ENCODE data around the gene ACO1.

The ACO1 gene

DNA sequence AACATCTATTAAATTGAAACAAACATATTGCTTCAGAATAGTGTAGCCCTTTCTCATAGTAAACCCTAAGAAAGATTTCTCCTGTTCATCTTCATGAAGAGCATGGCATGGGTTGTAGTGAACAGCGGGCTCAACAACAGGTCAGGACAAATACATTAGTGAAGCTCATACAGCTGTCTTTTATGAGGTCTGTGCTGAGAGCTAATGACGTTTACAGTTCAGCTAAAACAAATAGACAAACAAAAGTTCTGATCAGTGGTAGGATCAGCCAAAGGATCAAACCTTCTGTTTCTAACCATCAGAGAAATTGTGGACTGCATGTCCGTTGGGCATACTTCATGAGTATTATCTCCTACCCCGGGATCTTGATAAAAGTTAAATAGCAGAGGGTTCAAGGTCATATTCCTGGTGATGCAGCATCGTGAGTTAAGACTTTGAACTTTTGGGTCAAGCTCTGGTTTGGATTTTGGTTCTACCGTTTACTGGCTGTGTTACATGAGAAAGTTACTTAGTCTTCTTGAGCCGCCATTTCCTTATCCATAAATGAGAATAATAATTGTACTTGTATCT, 37.9 kb downstream of the ACO1 start:
- ATAC-seq (no peak), DNase-seq (no peak)

DNA sequence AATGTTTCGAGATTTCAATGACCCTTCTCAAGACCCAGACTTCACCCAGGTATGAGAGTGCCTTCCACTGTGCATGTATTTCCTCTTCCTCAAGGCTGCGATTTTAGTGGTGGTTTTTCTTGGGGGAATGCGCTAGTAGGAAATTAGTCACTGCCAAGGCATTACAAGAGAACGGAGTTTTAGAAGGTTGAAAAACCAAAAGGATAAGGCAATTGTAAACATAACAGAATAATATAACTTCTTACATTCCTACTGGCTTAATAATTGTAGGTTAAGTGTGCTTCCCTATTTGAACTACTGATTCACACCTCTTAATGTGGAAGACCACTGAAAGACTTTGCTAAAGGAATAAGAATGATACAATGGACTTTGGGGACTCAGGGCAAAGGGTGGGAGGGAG, 38.9 kb downstream of the ACO1 start:
- DNase-seq (no peak), ATAC-seq (no peak)

DNA sequence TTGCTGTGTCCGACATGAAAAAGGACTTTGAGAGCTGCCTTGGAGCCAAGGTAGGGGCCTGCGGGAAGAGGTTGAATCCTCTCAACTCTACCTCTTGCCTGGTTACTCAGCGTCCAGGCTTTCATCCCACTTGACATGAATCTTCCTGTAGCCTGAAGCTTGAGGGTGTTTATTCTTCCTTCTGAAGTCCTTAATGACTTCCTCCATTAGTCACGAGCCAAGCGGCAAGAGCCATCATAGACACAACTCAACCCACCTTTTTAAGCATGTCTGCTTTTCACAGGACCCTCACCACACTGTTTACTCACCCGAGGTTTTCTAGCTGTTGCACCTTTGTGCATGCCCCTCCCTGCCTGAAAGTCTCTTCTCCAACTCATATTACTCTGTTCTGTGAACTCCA, 40.2 kb downstream of the ACO1 start:
- DNase-seq (no peak), ATAC-seq (no peak)

DNA sequence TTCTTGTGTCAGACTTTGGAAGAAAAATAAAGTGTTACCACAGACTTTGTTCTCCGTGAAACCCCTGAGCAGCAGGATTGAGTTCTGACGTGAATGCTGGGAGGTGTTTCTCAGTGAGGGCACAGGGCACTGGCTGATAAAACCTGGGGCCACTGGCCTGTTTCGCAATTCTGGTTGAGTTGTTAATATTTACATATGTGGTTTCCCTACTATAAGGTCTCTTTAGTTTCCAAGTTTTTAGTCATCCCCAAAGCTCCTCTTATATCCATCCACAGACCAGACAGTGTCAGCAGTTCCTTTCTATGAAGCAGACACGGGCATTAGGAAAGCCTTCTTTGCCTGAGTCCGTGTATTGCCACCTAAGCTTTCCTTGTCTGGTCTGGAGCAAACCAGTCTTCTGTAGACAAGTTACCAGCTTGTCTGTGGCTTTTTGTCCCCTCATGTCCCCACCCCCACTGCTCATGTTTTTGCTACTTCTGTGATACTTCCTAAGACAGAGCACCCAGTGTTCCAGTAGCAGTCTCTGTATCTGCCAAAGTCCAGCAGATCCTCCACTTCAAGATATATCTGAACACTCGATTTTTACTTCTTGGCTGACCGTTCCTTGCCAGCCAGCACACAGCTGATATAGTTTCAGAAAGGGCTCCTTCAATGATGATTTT, 42.0 kb downstream of the ACO1 start:
- ATAC-seq: no peak
- no peak for DNase-seq

DNA sequence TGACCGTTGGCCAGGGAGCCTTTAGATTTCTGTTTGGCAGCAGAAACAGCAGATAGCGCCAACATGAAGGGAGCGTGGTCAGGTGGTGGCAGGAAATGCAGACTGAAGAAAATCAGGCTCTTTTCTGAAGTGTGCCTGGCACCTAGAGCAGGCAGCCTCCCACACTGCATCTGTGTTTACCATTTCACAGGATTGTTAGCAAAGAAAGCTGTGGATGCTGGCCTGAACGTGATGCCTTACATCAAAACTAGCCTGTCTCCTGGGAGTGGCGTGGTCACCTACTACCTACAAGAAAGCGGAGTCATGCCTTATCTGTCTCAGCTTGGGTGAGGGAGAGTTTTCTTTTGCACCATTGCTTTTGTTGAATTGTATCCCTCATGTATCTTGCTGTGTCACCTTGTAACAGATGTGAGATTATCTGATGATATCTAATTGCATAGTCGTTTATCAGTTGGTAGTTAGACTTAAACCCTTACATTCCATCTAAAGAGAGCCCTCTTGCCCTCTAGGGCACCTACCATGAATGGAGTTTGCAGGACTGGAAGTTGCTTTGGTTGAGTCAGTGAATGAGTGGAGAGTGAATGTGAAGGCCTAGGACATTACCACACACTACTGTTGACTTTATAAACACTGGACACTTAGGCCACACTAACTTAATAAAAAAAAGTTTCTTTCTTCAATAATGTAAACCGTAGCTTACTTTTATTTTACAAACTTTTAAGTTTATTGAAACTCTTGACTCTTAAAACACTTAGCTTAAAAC, 42.8 kb downstream of the ACO1 start:
- DNase-seq (no peak), ATAC-seq (no peak)

DNA sequence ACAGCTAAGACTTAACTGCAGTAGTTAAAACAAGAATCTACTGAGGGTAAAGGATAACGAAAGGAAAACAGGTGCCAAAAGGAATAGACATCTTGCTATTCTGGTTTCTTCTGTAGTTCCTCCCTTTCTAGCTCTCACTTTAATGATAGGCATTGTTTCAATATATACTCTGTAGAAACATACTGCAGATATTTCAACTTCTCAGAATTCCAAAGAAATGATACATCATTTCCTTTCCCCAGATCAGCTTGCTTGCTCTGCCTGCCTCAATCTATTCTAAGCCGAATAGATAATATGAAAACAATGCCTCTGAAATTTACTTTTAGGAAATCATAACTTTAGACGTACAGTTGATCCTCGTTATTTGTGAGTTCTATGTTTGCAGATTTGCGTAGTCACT, 46.3 kb downstream of the ACO1 start:
- ATAC-seq: no peak
- no peak for DNase-seq

DNA sequence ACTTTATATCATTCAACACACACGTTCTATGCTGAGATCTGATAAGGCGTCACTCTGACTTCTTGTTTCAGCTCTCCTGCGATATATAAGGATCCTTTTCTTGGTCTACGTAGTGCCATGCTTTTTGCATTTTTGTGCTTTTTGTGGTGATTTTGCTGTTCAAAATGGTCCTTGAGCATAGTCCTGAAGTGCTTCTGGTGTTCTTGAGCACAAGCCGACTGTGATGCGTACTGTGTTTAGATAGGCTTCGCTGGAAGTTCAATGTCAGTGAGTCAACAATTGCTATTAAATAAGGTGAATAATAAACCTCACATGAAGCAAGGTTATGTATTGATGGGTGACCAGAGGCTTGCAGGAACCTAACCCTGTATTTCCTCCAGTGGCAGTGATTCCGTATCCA, 46.8 kb downstream of the ACO1 start:
- no peak for ATAC-seq
- no peak for DNase-seq

DNA sequence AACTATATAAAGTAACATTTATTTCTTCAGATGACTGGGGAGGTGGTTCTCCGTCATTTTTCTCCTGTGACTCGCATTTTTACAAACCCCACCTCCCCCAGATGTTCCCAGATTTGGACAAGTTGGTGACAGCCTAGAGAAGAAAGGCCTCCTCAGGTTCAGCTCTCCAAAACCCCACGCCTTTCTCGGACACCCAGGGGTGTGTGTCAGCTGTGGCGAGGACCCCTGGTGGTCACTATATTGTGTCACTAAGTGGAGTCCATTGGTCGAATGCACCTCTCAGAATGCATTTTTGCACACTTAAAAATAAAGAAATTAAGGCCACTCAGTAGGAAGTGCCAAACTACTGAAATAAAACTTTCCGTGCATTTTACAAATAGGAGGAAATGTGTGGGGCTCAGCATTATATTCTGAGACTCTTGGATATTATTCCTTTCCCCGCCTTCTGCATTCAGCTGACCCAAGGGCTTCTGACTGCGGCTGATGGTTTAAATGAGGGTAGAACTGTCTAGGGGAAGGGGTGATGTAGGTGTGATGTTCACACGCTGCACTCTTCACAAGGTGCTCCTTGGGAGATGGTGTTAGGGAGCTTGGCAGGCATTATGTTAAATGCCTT, 47.6 kb downstream of the ACO1 start:
- no peak for ATAC-seq
- peak; percentile 38 for DNase-seq

DNA sequence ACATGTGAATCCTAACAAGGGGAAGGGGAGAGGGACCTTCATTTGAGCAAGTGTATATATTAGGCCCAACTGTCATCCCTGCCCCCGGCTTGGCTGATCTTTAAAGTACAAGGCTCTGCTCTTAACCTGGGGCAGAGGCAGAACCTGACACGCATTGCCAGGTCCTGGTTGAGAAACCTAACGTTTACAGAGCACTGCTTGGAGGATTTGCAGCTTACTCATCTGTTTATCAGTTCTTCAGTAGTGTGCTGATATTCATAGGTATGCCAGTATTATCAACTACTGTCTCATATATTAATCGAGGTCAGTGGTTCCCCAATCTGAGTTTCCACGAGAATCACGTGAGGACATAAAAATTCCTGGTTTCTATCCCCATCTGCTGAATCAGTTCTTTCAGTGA, 50.4 kb downstream of the ACO1 start:
- ATAC-seq (no peak), DNase-seq (no peak)

DNA sequence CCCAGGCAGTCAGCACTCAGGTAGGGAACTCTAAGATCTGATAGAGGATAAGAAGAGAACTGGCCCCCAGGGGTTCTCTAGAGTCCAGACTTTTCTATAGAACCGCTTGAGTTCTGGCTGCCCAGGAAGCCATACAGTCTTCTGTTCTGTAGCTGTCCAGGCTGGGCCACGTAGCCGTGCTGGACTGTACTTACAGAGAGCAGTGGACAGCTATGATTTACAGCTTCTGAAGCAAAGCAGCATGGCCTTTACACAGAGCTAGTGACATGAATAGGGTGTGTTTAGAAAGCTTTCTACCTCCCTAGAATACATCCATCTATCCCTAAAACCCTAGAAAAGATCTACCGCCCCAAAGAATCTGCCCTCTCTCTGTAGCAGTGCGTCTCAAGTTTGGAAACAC, 57.2 kb downstream of the ACO1 start:
- ATAC-seq (no peak), DNase-seq (no peak)

DNA sequence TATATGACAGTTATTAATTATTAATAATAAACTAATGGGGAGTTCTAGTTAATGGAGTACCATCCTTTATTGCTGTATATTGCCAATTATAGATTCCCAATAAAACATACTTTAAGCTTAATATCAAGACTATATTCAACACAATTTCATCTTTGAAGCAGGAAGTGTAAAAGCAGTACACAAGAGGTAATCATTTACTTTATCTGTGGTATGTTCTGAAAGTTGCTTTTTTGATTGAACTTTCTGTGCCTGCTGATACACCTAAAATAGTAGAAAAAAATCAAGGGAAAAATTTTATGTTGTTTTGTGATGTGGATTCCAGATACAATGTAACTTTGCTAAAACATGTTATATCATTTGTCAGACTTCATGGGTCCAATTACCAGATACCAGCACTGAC, 58.0 kb downstream of the ACO1 start:
- no peak for ATAC-seq
- no peak for DNase-seq

DNA sequence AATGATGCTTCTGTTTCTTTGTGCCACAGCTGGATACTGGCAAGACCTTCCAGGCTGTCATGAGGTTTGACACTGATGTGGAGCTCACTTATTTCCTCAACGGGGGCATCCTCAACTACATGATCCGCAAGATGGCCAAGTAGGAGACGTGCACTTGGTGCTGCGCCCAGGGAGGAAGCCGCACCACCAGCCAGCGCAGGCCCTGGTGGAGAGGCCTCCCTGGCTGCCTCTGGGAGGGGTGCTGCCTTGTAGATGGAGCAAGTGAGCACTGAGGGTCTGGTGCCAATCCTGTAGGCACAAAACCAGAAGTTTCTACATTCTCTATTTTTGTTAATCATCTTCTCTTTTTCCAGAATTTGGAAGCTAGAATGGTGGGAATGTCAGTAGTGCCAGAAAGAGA, 65.5 kb downstream of the ACO1 start:
- ATAC-seq (no peak), DNase-seq (no peak)

DNA sequence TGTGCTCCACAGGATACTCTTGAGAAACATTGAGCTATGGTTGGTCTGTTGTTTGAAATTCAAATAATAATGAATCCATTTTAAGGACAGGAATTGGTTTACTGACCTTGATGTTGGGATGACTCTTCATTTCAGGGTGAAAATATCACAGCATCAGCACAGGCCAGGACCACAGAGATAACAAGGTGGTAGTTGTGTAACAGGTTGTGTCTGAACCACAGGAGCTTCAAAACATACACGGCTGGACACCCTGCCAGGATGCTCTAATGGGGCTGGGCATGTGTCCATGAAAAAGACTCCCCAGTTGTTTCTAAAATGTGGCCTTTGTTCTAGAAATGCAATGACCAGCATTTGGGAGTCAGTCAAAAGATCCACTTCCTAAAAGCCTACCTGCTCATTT, 69.8 kb downstream of the ACO1 start:
- ATAC-seq: no peak
- no peak for DNase-seq

DNA sequence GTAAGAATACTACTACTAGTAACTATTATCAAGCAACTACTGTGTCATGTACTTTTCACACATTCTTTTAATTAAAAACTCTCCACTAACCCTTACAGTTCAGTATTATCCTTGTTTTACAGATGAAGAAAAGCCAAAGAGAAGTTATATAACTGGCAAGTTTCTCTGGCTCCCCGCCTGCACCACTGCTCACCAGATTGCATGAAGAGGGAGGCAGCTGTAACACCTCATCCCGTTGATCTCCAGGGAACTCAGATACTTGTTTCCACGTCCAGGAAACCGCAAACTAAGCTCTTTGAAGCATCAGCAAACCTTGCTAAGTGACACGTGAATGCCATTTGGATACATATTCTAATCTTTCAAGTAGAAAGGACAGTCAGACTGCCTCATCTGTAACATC, 71.3 kb downstream of the ACO1 start:
- DNase-seq (no peak), ATAC-seq (no peak)

DNA sequence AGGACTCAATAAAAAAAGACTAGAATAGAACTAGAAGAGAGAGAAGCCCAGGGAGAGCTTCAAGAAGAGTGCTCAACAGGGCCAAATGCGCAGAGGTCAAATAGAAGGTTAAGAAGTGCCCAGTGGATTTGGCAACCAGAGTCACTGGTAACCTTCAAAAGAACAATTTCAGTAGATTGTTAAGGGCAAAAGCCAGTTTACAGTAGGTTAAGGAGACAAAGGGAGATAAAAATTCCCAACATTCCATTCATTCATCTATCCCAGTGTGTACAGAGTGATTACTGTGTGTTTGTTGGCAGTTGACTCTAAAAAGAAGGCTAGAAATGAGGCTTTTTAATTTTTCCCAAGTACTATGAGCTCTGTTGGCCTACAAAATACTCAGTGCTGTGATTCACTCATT, 72.1 kb downstream of the ACO1 start:
- DNase-seq (no peak), ATAC-seq (no peak)

DNA sequence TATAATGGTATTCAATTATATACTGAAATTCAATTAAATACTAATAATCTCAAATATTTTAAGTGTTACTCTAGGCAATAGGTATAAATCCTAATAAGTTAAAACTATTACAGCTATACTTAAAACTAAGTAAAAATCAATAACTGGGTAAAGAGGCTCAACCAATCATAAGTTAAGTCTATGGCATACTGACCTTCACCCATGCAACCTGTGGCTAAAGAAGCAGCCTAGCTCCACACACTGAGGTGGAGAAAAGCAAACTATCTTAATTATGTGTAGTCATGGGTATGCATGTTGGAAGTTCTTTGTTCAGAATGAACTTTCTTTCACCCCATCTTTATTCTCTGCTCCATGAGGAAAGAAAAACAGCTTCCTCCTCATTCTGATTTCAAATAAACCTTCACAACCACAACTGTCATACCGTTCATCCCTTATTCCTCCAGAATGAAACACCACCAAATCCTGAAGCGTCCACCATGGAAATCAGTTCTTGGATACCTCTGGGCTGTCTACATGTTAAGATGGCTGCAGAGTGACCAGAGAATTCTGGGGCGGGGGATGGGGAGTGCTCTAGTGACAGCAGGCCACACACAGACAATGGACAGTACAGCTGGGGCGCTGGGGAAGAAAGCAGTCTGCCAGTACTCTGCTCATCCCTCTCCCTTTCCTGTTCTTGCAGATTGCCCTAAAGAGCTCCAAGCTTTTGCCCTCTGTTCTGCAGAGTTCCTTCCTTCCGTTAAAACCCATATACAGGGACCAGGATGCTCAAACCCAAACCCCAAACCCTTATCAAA, 79.3 kb downstream of the ACO1 start:
- ATAC-seq: no peak
- DNase-seq: no peak

DNA sequence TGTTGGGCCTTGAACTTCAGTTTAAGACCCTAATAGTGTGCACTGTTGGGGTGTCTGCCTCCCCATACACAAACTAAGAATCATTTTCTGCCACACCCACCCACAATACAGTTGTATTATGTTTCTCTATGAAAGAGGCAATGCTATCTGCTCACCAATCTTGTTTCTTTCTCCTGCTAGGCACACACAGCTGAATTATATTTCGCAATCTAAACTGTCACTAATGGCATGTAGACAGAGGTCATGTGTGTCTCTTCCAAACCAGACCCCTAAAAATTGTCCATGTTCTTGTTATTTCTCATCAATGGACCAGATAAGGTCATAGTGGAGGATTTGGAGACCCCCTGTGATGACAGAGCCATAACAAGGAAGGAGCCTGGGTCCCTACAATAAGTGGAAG, 84.3 kb downstream of the ACO1 start:
- ATAC-seq (no peak), DNase-seq (no peak)

DNA sequence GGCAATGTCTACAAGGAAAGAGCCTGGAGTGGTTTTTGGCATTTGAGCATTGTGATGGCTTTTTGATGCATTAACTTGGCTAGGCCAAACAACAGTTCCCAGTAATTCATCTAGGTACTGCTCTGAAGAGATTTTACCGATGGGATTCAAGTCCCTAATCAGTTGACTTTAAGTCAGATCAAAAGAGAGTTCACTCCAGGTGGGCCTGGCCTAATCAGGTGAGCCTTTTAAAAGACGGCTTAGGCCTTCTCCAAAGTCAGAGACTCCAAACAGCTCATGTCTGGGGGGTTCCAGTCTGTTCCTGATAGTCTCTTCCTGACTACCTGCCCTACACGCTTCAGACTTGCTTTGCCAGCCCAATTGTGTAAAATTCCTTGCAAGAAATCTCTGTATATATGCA, 87.9 kb downstream of the ACO1 start:
- DNase-seq: no peak
- no peak for ATAC-seq

DNA sequence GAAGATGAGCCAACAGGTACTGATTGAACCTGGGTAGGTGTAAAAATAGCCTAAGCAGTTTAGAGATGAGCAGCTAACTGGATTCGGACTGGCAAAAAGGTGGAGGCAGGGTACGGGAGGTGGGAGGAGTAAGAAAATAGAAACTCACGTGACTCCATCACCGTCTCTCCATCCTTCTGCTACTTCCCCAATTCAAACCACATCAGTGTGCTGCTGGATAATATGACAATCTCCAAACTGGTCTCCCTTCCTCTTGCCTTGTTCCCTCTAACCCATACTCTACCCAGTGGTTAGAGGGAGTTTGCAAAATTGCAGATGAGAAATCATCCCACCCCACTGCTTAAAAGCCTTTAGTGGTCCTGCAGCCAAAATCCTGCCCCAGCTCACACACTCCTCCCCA, 98.9 kb downstream of the ACO1 start:
- no peak for DNase-seq

DNA sequence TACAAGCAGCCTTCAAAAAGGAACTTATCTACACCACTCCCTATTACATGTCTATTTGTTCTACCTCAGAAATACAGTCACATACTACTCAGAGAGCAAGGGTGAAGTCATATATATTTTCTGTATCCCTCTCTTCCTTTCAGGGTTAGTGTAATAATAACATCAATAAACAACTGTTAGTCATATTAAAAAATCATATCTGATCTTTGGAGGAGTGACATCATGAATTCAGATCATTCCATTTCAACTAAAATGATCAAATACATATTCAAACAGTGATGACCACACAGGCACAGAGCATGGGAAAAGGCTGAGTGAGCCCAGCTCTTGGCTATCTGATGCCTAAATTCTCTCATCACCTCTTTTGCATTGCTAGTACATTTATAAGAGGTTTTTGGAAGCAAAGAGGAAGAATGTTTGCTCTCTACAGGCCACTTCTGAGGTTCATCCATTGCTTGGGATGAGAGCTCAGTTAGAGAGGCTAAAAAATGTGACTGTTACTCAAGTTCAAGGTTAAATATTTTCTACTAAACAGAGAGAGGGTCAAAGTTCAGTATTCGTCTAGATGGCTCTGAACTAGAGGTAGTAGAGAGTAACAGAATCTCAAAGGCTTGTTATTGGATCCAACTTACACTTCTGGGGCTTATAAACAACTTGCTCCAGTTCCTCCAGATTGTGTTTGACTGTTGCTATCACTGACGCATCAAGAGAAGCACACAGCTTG, 102.6 kb downstream of the ACO1 start:
- no peak for DNase-seq
- ATAC-seq: no peak

More for the DNA sequence above, 98.9 kb downstream of the ACO1 start:
- no peak for ATAC-seq

DNA sequence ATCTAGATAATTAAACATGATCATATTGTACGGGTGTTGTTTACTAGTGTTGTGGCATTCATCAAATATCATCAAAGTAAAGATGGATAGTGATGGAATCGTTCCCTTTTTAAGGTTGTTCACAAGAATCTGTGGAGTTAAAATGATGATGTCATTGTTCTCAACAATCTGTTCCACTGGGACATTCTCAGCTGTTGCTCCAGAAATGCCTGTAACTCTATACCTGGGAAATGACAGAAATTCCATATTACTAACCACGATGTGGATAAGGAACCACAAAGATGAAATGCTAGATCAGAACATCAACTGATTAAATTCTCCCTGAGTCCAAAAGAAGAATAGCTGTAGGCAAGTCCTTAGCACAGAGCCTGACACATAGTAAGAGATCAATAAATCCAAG, 103.5 kb downstream of the ACO1 start:
- DNase-seq (no peak), ATAC-seq (no peak)

DNA sequence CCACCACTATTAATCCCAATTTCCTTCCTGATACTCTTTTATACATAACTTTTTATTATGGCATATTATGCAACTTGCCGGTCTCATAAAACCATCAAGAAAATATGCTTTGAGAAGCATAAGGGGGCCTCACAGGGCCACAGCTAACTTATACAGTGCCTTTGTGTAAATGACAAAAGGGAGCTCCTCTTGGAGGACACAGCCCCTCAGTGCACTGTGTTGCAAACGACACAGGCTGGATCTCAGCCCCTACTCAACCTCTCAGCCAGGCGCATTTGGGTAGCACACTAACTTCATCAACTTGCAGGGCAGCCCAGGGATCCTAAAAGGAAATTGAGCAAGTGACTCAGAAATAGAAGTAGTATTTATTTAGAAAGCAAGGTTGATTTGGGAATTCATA, 106.2 kb downstream of the ACO1 start:
- DNase-seq (no peak), ATAC-seq (no peak)

Measured in stimulated activated naive CD8-positive, alpha-beta T cell treated with anti-CD3 and anti-CD28 coated beads, Interleukin-15, Interleukin-2, amounts not matched to agents 100 U/mL and 50 U/mL, for 24 hours (primary cell).